Neural cell (in vitro differentiated cells): Measurements from ENCODE around the gene FNBP1L. TPM values are rescaled to one million over a fixed set of nuclear protein-coding genes. Genes with fewer than 3 reads are reported as not detected.

Source experiments
- H2AFZ ChIP-seq: fragments of 200-600, 300-800 bp; sonication (generic), shearing (Covaris generic); 2 replicates; pipeline ENCODE4 v1.6.0; 2014; ENCODE audit warnings: low read depth, mild to moderate bottlenecking, antibody characterized with exemption, low read length, moderate library complexity
- H3F3A ChIP-seq: fragments of 200-600 bp; shearing (Covaris generic); 2 replicates; pipeline ENCODE4 v1.6.1; 2016; ENCODE audit warnings: mild to moderate bottlenecking, moderate library complexity, mixed read lengths, antibody characterized with exemption, low read length; ENCODE audit not compliant: insufficient read depth, poor library complexity, severe bottlenecking
- H3K27ac ChIP-seq: fragments of 200-600, 300-800 bp; sonication (generic), shearing (Covaris generic); 2 replicates; pipeline ENCODE4 v1.5.1; 2014; ENCODE audit warnings: mild to moderate bottlenecking, low read length, moderate library complexity
- H3K27me3 ChIP-seq: fragments of 300-800, 200-600 bp; sonication (generic), shearing (Covaris generic); 2 replicates; pipeline ENCODE4 v1.6.0; 2014; ENCODE audit warnings: mild to moderate bottlenecking, low read depth, low read length, moderate library complexity; ENCODE audit not compliant: insufficient read depth
- H3K36me3 ChIP-seq: fragments of 300-800, 200-600 bp; sonication (generic), shearing (Covaris generic); 2 replicates; pipeline ENCODE4 v1.5.1; 2014; ENCODE audit warnings: mild to moderate bottlenecking, antibody characterized with exemption, low read length, moderate library complexity; ENCODE audit not compliant: insufficient read depth
- H3K4me2 ChIP-seq: fragments of 300-800, 200-600 bp; sonication (generic), shearing (Covaris generic); 2 replicates; pipeline ENCODE4 v1.6.0; 2014; ENCODE audit warnings: mild to moderate bottlenecking, low read length
- H3K4me3 ChIP-seq: fragments of 300-800, 200-600 bp; sonication (generic), shearing (Covaris generic); 2 replicates; pipeline ENCODE4 v1.5.1; 2014; ENCODE audit warnings: mild to moderate bottlenecking, low read length, moderate library complexity
- H3K79me2 ChIP-seq: fragments of 200-600 bp; shearing (Covaris generic); replicated peaks from 2 replicates; pipeline ENCODE4 v1.6.0; 2014; ENCODE audit warnings: mild to moderate bottlenecking, low read length, moderate library complexity; ENCODE audit not compliant: insufficient read depth
- H3K9ac ChIP-seq: fragments of 300-800, 200-600 bp; sonication (generic), shearing (Covaris generic); 2 replicates; pipeline ENCODE4 v1.6.1; 2016; ENCODE audit warnings: mild to moderate bottlenecking, low read length, mixed read lengths
- H3K9me2 ChIP-seq: fragments of 200-600 bp; shearing (Covaris generic); 2 replicates; pipeline ENCODE4 v1.6.1; 2016; ENCODE audit warnings: mild to moderate bottlenecking, low read length, mixed read lengths; ENCODE audit not compliant: insufficient read depth
- H3K9me3 ChIP-seq: fragments of 200-600, 300-800 bp; sonication (generic), shearing (Covaris generic); 2 replicates; pipeline ENCODE4 v1.6.1; 2016; ENCODE audit warnings: mild to moderate bottlenecking, mixed run types, low read length, moderate library complexity, mixed read lengths
- H4K20me1 ChIP-seq: fragments of 200-600 bp; shearing (Covaris generic); 2 replicates; pipeline ENCODE4 v1.6.1; 2016; ENCODE audit warnings: mild to moderate bottlenecking, mixed run types; ENCODE audit not compliant: insufficient read depth
- CTCF ChIP-seq: fragments of 450-650 bp; IDR thresholded peaks from 2 replicates; pipeline ENCODE4 v1.5.1; 2014; ENCODE audit warnings: antibody characterized with exemption, mild to moderate bottlenecking, moderate library complexity; ENCODE audit not compliant: poor library complexity, severe bottlenecking
- EZH2 ChIP-seq: fragments of 200-600, 300-800 bp; shearing (Covaris generic), sonication (generic); IDR thresholded peaks from 2 replicates; pipeline ENCODE4 v1.6.1; 2014; ENCODE audit warnings: antibody characterized with exemption, low read length, borderline replicate concordance, mild to moderate bottlenecking; ENCODE audit not compliant: insufficient read depth, poor library complexity, severe bottlenecking
- MXI1 ChIP-seq: fragments of 450-650 bp; conservative IDR thresholded peaks from 2 replicates; pipeline ENCODE4 v1.6.1; 2014; ENCODE audit warnings: antibody characterized with exemption, mild to moderate bottlenecking; ENCODE audit not compliant: poor library complexity, severe bottlenecking
- POLR2AphosphoS5 ChIP-seq: IDR thresholded peaks from 2 replicates; pipeline ENCODE4 v1.6.1; 2012
- RAD21 ChIP-seq: fragments of 450-650 bp; conservative IDR thresholded peaks from 2 replicates; pipeline ENCODE4 v1.6.1; 2014; ENCODE audit warnings: antibody characterized with exemption, mild to moderate bottlenecking, moderate library complexity
- REST ChIP-seq: IDR thresholded peaks from 2 replicates; pipeline ENCODE4 v1.6.1; 2012; ENCODE audit warnings: borderline replicate concordance
- SMC3 ChIP-seq: fragments of 450-650 bp; conservative IDR thresholded peaks from 2 replicates; pipeline ENCODE4 v1.6.1; 2014; ENCODE audit warnings: antibody characterized with exemption, mild to moderate bottlenecking, moderate library complexity; ENCODE audit not compliant: poor library complexity
- TAF1 ChIP-seq: IDR thresholded peaks from 2 replicates; pipeline ENCODE4 v1.6.1; 2012; ENCODE audit warnings: low read depth
- polyA plus RNA-seq: library from polyadenylated mRNA; depleted of rRNA; stranded (reverse); fragments of >200 nt; gene quantifications from 2 replicates; pipeline ENCODE4 v1.2.3, GENCODE V29; 2014

Gene FNBP1L
- polyA plus RNA-seq, 1 donor from 2014 or later: 1,044 TPM

- Histone ChIP-seq H4K20me1 (no peaks in the 10 kb centered on the region), H3K4me2 (no peak overlapping the region), H3K9me2 (no peaks in the 10 kb centered on the region), H3K9ac (no peak overlapping the region), H3K27me3 (no peaks in the 10 kb centered on the region), H3K36me3 (no peaks in the 10 kb centered on the region), H3K9me3 (no peaks in the 10 kb centered on the region), H3F3A (no peaks in the 10 kb centered on the region), H3K4me3 (no peak overlapping the region), H3K27ac (no peak overlapping the region), H2AFZ (no peak overlapping the region), H3K79me2 (peaks cover 2% of the 10 kb centered on the region)
- TF ChIP-seq EZH2: no peak
- TF ChIP-seq SMC3: no peak
- no peak for TF ChIP-seq REST
- TF ChIP-seq CTCF: no peak
- TF ChIP-seq TAF1: no peak
- TF ChIP-seq RAD21: no peak
Observed at GRCh38 chr1:93443454-93443853, 4.5 kb upstream of the FNBP1L start.

- Histone ChIP-seq H4K20me1 (no peaks in the 10 kb centered on the region), H3K36me3 (no peaks in the 10 kb centered on the region), H3K9me2 (no peaks in the 10 kb centered on the region), H2AFZ (peak overlapping the region; percentile 86), H3K9ac (peak overlapping the region; percentile 98), H3K79me2 (peaks cover 37% of the 10 kb centered on the region), H3F3A (no peaks in the 10 kb centered on the region), H3K27me3 (no peaks in the 10 kb centered on the region), H3K4me2 (peak overlapping the region; percentile 97), H3K4me3 (peak overlapping the region; percentile 95), H3K9me3 (no peaks in the 10 kb centered on the region), H3K27ac (peak overlapping the region; percentile 97)
- no peak for TF ChIP-seq TAF1
- no peak for TF ChIP-seq MXI1
- TF ChIP-seq POLR2AphosphoS5: no peak
- no peak for TF ChIP-seq SMC3
Observed at GRCh38 chr1:93446837-93447451, 974 bp upstream of the FNBP1L start.
